IMR-90 (cell line): ENCODE data around the gene ZNF800. TPM values are rescaled to one million over a fixed set of nuclear protein-coding genes. Genes with fewer than 3 reads are reported as not detected.

Source experiments
- ATAC-seq: fragments of 200-7000 bp; cut with Tn5 transposase; 2 replicates; pipeline ENCODE4 v1.9.1; 2020; ENCODE audit warnings: low read depth, mild to moderate bottlenecking, moderate library complexity
- Bru-seq: library from RNA; stranded (reverse); fragments of 400-500 nt; gene quantifications from one replicate; lab custom pipeline; 2021; lab: Mats Ljungman, UMichigan
- BruChase-seq, 2 experiments: library from RNA; stranded (reverse); fragments of 400-500 nt; gene quantifications; one replicate each; lab custom pipeline; 2021; lab: Mats Ljungman, UMichigan
- BruUV-seq: library from RNA; stranded (reverse); fragments of 400-500 nt; replicated peaks from 2 replicates; lab custom pipeline; 2021; lab: Mats Ljungman, UMichigan
- CTCF ChIA-PET: fragments of 300-600 bp; formaldehyde crosslinking; extraction: SDS; loops from one replicate; lab custom pipeline; 2021; ENCODE audit warnings: antibody characterized with exemption; lab: Yijun Ruan, JAX
- POLR2A ChIA-PET: fragments of 300-600 bp; sonication (Branson Sonifier 250); formaldehyde crosslinking; loops from one replicate; lab custom pipeline; 2022; ENCODE audit warnings: antibody characterized with exemption; ENCODE audit not compliant: unreplicated experiment; lab: Charles Lee
- DNase-seq: peaks from one replicate; pipeline ENCODE4 v3.0.0; 2013
- H2AFZ ChIP-seq: replicated peaks from 2 replicates; pipeline ENCODE3; 2013; ENCODE audit warnings: low read length, mild to moderate bottlenecking; ENCODE audit not compliant: poor library complexity
- H2AK5ac ChIP-seq: 2 replicates; pipeline ENCODE4 v1.6.1; 2013; ENCODE audit warnings: low read depth, low read length, inconsistent platforms
- H2AK9ac ChIP-seq: replicated peaks from 2 replicates; pipeline ENCODE3; 2013; ENCODE audit warnings: mild to moderate bottlenecking, low read depth, low read length, moderate library complexity; ENCODE audit not compliant: poor library complexity
- H2BK120ac ChIP-seq: 2 replicates; pipeline ENCODE4 v1.6.1; 2013; ENCODE audit warnings: low read depth, low read length, inconsistent platforms
- H2BK15ac ChIP-seq: 3 replicates; pipeline ENCODE4 v1.6.1; 2013; ENCODE audit warnings: low read depth, low read length, inconsistent platforms
- H2BK20ac ChIP-seq: 2 replicates; pipeline ENCODE4 v1.6.1; 2013; ENCODE audit warnings: low read depth, mild to moderate bottlenecking, inconsistent platforms, low read length, moderate library complexity
- H2BK5ac ChIP-seq: 2 replicates; pipeline ENCODE4 v1.6.1; 2013; ENCODE audit warnings: mild to moderate bottlenecking, low read depth, low read length, inconsistent platforms; ENCODE audit not compliant: poor library complexity, severe bottlenecking
- H3K14ac ChIP-seq: replicated peaks from 2 replicates; pipeline ENCODE4 v1.6.1; 2013; ENCODE audit warnings: low read depth, low read length, inconsistent platforms
- H3K18ac ChIP-seq: 2 replicates; pipeline ENCODE4 v1.6.1; 2013; ENCODE audit warnings: low read depth, low read length, control low read depth
- H3K23ac ChIP-seq: 2 replicates; pipeline ENCODE4 v1.6.1; 2013; ENCODE audit warnings: low read depth, low read length, inconsistent platforms
- H3K27ac ChIP-seq: 2 replicates; pipeline ENCODE4 v1.5.1; 2013; ENCODE audit warnings: mild to moderate bottlenecking, control low read depth, low read length; ENCODE audit not compliant: insufficient read depth
- H3K27me3 ChIP-seq: 2 replicates; pipeline ENCODE4 v1.6.1; 2013; ENCODE audit warnings: low read length; ENCODE audit not compliant: control insufficient read depth, insufficient read depth
- H3K36me3 ChIP-seq: 2 replicates; pipeline ENCODE4 v1.6.1; 2013; ENCODE audit warnings: low read length, mixed read lengths; ENCODE audit not compliant: control insufficient read depth, insufficient read depth
- H3K4ac ChIP-seq: 2 replicates; pipeline ENCODE4 v1.6.1; 2013; ENCODE audit warnings: low read depth, low read length, inconsistent platforms
- H3K4me1 ChIP-seq: 2 replicates; pipeline ENCODE4 v1.6.1; 2013; ENCODE audit warnings: low read length, mixed read lengths; ENCODE audit not compliant: control insufficient read depth, insufficient read depth
- H3K4me2 ChIP-seq: 2 replicates; pipeline ENCODE4 v1.6.1; 2013; ENCODE audit warnings: low read depth, mild to moderate bottlenecking, control low read depth, low read length, moderate library complexity
- H3K4me3 ChIP-seq: 2 replicates; pipeline ENCODE4 v1.5.1; 2013; ENCODE audit warnings: low read depth, mild to moderate bottlenecking, control low read depth, low read length, moderate library complexity; ENCODE audit not compliant: insufficient read depth
- H3K56ac ChIP-seq: 2 replicates; pipeline ENCODE4 v1.6.1; 2013; ENCODE audit warnings: low read length, inconsistent platforms; ENCODE audit not compliant: insufficient read depth; ENCODE audit errors: extremely low read depth
- H3K79me1 ChIP-seq, 2 experiments: 2 replicates each; pipeline ENCODE4 v1.6.1; 2013; ENCODE audit warnings: low read length in 2 of 2, inconsistent platforms in 1 of 2, low read depth in 1 of 2
- H3K9ac ChIP-seq: 2 replicates; pipeline ENCODE4 v1.6.1; 2013; ENCODE audit warnings: low read depth, low read length, control low read depth
- H3K9me1 ChIP-seq: 2 replicates; pipeline ENCODE4 v1.6.1; 2013; ENCODE audit warnings: low read length, inconsistent platforms; ENCODE audit not compliant: insufficient read depth
- H3K9me3 ChIP-seq: 2 replicates; pipeline ENCODE4 v1.6.1; 2013; ENCODE audit warnings: low read length; ENCODE audit not compliant: control insufficient read depth, insufficient read depth
- H4K20me1 ChIP-seq: 2 replicates; pipeline ENCODE4 v1.6.1; 2013; ENCODE audit warnings: low read length, inconsistent platforms; ENCODE audit not compliant: insufficient read depth
- H4K5ac ChIP-seq: 2 replicates; pipeline ENCODE4 v1.6.1; 2013; ENCODE audit warnings: mild to moderate bottlenecking, low read depth, low read length, control low read depth
- H4K8ac ChIP-seq, 2 experiments: 2 replicates each; pipeline ENCODE4 v1.6.1; 2013; ENCODE audit warnings: low read depth in 2 of 2, low read length in 2 of 2, control low read depth in 1 of 2, inconsistent platforms in 1 of 2
- H4K91ac ChIP-seq: 2 replicates; pipeline ENCODE4 v1.6.1; 2013; ENCODE audit warnings: low read depth, low read length, inconsistent platforms; ENCODE audit not compliant: insufficient read depth
- BHLHE40 ChIP-seq: fragments of 150-350 bp; IDR thresholded peaks from 2 replicates; pipeline ENCODE4 v1.6.1; 2016; ENCODE audit warnings: mild to moderate bottlenecking, low read depth, low read length
- CEBPB ChIP-seq: IDR thresholded peaks from 2 replicates; pipeline ENCODE4 v1.6.1; 2012; ENCODE audit warnings: low read depth, low read length, improper control_type of control experiment
- CHD1 ChIP-seq: IDR thresholded peaks from 2 replicates; pipeline ENCODE4 v1.6.1; 2012; ENCODE audit warnings: low read depth, low read length, improper control_type of control experiment
- FOS ChIP-seq: fragments of 150-350 bp; IDR thresholded peaks from 2 replicates; pipeline ENCODE4 v1.6.1; 2016; ENCODE audit warnings: low read depth, low read length
- MAFK ChIP-seq: IDR thresholded peaks from 2 replicates; pipeline ENCODE4 v1.6.1; 2012; ENCODE audit warnings: low read depth, low read length, improper control_type of control experiment
- MXI1 ChIP-seq: IDR thresholded peaks from 2 replicates; pipeline ENCODE4 v1.6.1; 2012; ENCODE audit warnings: low read depth, mild to moderate bottlenecking, low read length, moderate library complexity, borderline replicate concordance
- RCOR1 ChIP-seq: IDR thresholded peaks from 2 replicates; pipeline ENCODE4 v1.6.1; 2012; ENCODE audit warnings: mild to moderate bottlenecking, low read length, improper control_type of control experiment; ENCODE audit not compliant: insufficient replicate concordance
- RFX5 ChIP-seq: IDR thresholded peaks from 2 replicates; pipeline ENCODE4 v1.8.0; 2012; ENCODE audit warnings: low read depth, mild to moderate bottlenecking, low read length, moderate library complexity
- SMC3 ChIP-seq: fragments of 150-350 bp; IDR thresholded peaks from 2 replicates; pipeline ENCODE4 v1.6.1; 2016; ENCODE audit warnings: low read depth, mild to moderate bottlenecking, antibody characterized with exemption, low read length, moderate library complexity
- WGBS, 2 experiments: methylation state at CpG; one replicate each; pipeline versions ENCODE4 v1.1.5 to v1.1.7; 2013; ENCODE audit warnings: missing lambda C conversion rate in 2 of 2; ENCODE audit not compliant: insufficient read length in 1 of 2; ENCODE audit errors: extremely low coverage in 2 of 2; 5-methylcytosine and 5-hydroxymethylcytosine counted together
- dilution Hi-C: fragments of 300-500 bp; cut with HindIII; formaldehyde crosslinking; loops from one replicate; pipeline ENCODE4 v1.14.3; 2018; ENCODE audit warnings: low sequenced_read_pairs; ENCODE audit not compliant: unreplicated experiment
- in situ Hi-C: fragments of 300-500 bp; cut with MboI; formaldehyde crosslinking; loops from 3 replicates; pipeline ENCODE4 v1.14.3; 2019; ENCODE audit warnings: low sequenced_read_pairs, inconsistent platforms, mixed read lengths
- intact Hi-C: fragments of 100-400 bp; cut with micrococcal nuclease; formaldehyde crosslinking; loops from 2 replicates; pipeline ENCODE4 v1.10.0; 2022
- long read RNA-seq: library from polyadenylated mRNA; unstranded; transcript quantifications from one replicate; pipeline ENCODE4 v2.0.0, GENCODE V29; 2021; ENCODE audit not compliant: unreplicated experiment
- polyA plus RNA-seq, 3 experiments: library from polyadenylated mRNA; depleted of rRNA; stranded (reverse); fragments of >200 nt; gene quantifications; 2 replicates each; pipeline ENCODE4 v1.2.3, GENCODE V29; 2012; ENCODE audit warnings: low replicate concordance in 1 of 3
- total RNA-seq: library from RNA; depleted of rRNA; stranded (reverse); fragments of >200 nt; gene quantifications from 2 replicates; pipeline ENCODE4 v1.2.3, GENCODE V29; 2012; rRNA removed
- TF ChIP-seq, protein P1 (sequence below): fragments of 150-350 bp; IDR thresholded peaks from 2 replicates; pipeline ENCODE4 v1.6.1; 2017; ENCODE audit warnings: mild to moderate bottlenecking, antibody characterized with exemption, low read length, low read depth

The ZNF800 gene, protein sequence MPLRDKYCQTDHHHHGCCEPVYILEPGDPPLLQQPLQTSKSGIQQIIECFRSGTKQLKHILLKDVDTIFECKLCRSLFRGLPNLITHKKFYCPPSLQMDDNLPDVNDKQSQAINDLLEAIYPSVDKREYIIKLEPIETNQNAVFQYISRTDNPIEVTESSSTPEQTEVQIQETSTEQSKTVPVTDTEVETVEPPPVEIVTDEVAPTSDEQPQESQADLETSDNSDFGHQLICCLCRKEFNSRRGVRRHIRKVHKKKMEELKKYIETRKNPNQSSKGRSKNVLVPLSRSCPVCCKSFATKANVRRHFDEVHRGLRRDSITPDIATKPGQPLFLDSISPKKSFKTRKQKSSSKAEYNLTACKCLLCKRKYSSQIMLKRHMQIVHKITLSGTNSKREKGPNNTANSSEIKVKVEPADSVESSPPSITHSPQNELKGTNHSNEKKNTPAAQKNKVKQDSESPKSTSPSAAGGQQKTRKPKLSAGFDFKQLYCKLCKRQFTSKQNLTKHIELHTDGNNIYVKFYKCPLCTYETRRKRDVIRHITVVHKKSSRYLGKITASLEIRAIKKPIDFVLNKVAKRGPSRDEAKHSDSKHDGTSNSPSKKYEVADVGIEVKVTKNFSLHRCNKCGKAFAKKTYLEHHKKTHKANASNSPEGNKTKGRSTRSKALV
- total RNA-seq (13.1 and 20.0 TPM in 2 replicates), polyA plus RNA-seq (2012; rRNA removed) (6.9 TPM in 2 replicates), Bru-seq, nascent RNA (percentile 82 among the genes with signal in this experiment), BruChase-seq, experiment 1, labeled RNA remaining after a 6-hour chase (percentile 68 among the genes with signal in this experiment), BruChase-seq, experiment 2, labeled RNA remaining after a 2-hour chase (percentile 91 among the genes with signal in this experiment)
- 3.5 and 4.1 TPM in 2 replicates for polyA plus RNA-seq (2012; cell fraction: cytosol; rRNA removed)
- polyA plus RNA-seq (2012; cell fraction: nucleus; rRNA removed; ENCODE audit: low replicate concordance) = 18.9 and 19.0 TPM in 2 replicates
- long read RNA-seq, full-length matches to known transcripts = 5 of 13 reads
- long read RNA-seq, partial matches to known transcripts = 5 of 13 reads
- long read RNA-seq, other reads (novel, unspliced or antisense) = 3 of 13 reads

DNA sequence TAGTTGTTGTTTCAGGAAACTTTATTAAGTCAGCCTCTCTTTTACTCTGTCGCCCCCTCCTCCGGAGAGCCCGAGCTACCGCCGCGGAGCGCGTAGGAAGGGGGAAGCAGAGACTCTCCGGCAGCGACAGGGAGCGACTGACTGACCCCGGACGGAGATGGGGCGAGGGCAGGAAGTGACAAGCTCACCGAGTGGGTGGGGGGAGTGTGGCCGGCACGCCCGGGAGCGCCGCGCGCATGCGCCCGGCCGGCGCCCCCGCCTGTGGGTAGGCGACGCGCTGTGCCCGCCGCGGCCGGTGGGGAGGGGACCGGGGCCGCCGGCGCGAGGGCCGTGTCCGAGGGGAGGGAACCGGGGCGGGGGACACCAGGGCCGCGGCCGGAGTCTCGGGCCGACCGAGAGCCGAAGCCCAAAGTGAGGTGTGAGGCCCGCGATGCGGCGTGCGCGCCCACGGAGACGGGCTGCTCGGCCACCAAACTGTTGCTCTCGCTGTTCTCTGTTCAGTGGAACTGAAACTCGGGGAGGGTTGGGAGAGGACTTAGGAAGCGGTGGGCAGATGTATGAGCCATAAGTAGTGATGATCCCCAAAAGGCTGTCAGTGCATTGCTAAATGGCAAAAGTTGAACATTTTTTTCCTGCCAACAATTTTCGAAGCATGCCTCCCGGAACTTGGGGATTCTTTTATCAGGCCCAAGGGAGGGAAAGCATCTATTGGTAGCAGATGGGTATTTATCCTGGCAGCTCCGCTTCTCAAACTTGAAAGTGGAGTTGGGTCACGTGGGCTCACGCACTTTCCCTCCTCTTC, at the start of gene ZNF800:
Gene ZNF800, minus strand, starts transcription at position 143 of the 802 bp plus-strand sequence. CDS start 1,151 bp downstream, outside the sequence.
- H3K4me2 ChIP-seq = peak within 1 kb of the TSS; percentile 100
- H3K9ac ChIP-seq = peak within 1 kb of the TSS; percentile 81
- no peak within 1 kb of the TSS for H2BK120ac ChIP-seq
- H2AK9ac ChIP-seq = peak within 1 kb of the TSS; percentile 80
- peak within 1 kb of the TSS; percentile 93 for H3K4ac ChIP-seq
- no peak within 1 kb of the TSS for H2BK20ac ChIP-seq
- in situ Hi-C loops = no loop called here
- POLR2A ChIA-PET = no interaction called here
- peak within 1 kb of the TSS; percentile 70 for H4K91ac ChIP-seq
- H3K9me3 ChIP-seq = no peaks in the 10 kb centered on the region
- peaks cover 4% of the 10 kb centered on the region; the same call in 1 of the 2 replicates for H4K20me1 ChIP-seq
- intact Hi-C loops = loop anchor here (5.0 kb wide), 2 partner anchors 45 to 195 kb away; partner anchors contain the start of genes ARF5 and GCC1
- H4K5ac ChIP-seq = peak within 1 kb of the TSS; percentile 60
- peak within 1 kb of the TSS; percentile 76 for H3K27ac ChIP-seq
- H3K56ac ChIP-seq = peak within 1 kb of the TSS; percentile 58
- no peaks in the 10 kb centered on the region for H3K9me1 ChIP-seq
- peak within 1 kb of the TSS; percentile 89 for H3K4me3 ChIP-seq
- dilution Hi-C loops = no loop called here
- peak within 1 kb of the TSS; percentile 35 to 91 for H4K8ac ChIP-seq
- peak within 1 kb of the TSS; percentile 57 for H3K23ac ChIP-seq
- no TSS peak for BruUV-seq
- H2AK5ac ChIP-seq = no peak within 1 kb of the TSS
- 0% methylated on average over 30 of the region's 67 CpGs; no CpG with 5 or more reads in 1 of the 2 experiments for WGBS, 2 experiments
- H3K18ac ChIP-seq = peak within 1 kb of the TSS; percentile 14
- ATAC-seq (peak; percentile 92), DNase-seq (peak; percentile 82)
- CTCF ChIA-PET = interaction anchor here (0.7 kb wide), 1 partner anchor 51 kb away, joined by 3 read pairs; no protein-coding TSS in a partner anchor
- H3K4me1 ChIP-seq = 0 out of 2 replicates have a peak, but pooled peaks cover 2% of the 10 kb centered on the region
- H3K79me1 ChIP-seq = peaks cover 7 to 15% of the 10 kb centered on the region in 2 experiments; a peak in 3 of 4 replicates
- H2BK15ac ChIP-seq = peak within 1 kb of the TSS; percentile 10; the same call in 1 of the 3 replicates
- H3K36me3 ChIP-seq = no peaks in the 10 kb centered on the region; the same call in 1 of the 2 replicates
- H3K27me3 ChIP-seq = no peaks in the 10 kb centered on the region
- H2AFZ ChIP-seq = peak within 1 kb of the TSS; percentile 95
- H3K14ac ChIP-seq = peak within 1 kb of the TSS; percentile 87
- peak within 1 kb of the TSS; percentile 56 for H2BK5ac ChIP-seq
- TF ChIP-seq CEBPB = no peak
- TF ChIP-seq SMC3 = no peak
- TF ChIP-seq CHD1 = no peak
- TF ChIP-seq MXI1 = peak; percentile 46; the same call in 1 of the 2 replicates
- peak; percentile 14 for TF ChIP-seq RCOR1
- TF ChIP-seq BHLHE40 = no peak
- no peak for TF ChIP-seq FOS
- no peak for TF ChIP-seq MAFK
- TF ChIP-seq, protein P1, sequence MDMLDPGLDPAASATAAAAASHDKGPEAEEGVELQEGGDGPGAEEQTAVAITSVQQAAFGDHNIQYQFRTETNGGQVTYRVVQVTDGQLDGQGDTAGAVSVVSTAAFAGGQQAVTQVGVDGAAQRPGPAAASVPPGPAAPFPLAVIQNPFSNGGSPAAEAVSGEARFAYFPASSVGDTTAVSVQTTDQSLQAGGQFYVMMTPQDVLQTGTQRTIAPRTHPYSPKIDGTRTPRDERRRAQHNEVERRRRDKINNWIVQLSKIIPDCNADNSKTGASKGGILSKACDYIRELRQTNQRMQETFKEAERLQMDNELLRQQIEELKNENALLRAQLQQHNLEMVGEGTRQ = peak; percentile 89
- no peak for TF ChIP-seq RFX5
